Measurements from ENCODE around the gene KIF25. TPM values are rescaled to one million over a fixed set of nuclear protein-coding genes. Genes with fewer than 3 reads are reported as not detected.

Gene KIF25
- total RNA-seq, 1 experiment from 2014 or later = 0.28 TPM

- TF ChIP-seq IRF1 (CRISPR knock-in tag; IDR thresholded peaks at IDR 0.05) (no peak), TP53 (CRISPR knock-in tag; IDR thresholded peaks at IDR 0.05) (no peak)
Measured at GRCh38 chr6:168060521-168060931, 63.1 kb downstream of the KIF25 start (continued).

- no peak for DNase-seq (ENCODE audit: low spot score)
- H3K27me3 Mint-ChIP-seq (ENCODE audit: low read depth) = no peaks in the 10 kb centered on the region
- ChIA-PET CTCF (interaction anchor here (0.8 to 4.1 kb wide), 8 partner anchors 10 to 70 kb away, joined by 3 to 83 read pairs (median 8); no protein-coding TSS in a partner anchor), POLR2A (no interaction called here)
- TF ChIP-seq CTCF (IDR thresholded peaks at IDR 0.05) (no peak), ATF2 (CRISPR knock-in tag; IDR thresholded peaks at IDR 0.05; ENCODE audit: borderline replicate concordance, low read depth) (no peak), GRHL2 (CRISPR knock-in tag; IDR thresholded peaks at IDR 0.05; ENCODE audit: insufficient replicate concordance, severe bottlenecking) (no peak)
- ATAC-seq = no peak
- no peak overlapping the region for H3K4me3 Mint-ChIP-seq
- H3K4me1 Mint-ChIP-seq = no peaks in the 10 kb centered on the region
- H3K27ac Mint-ChIP-seq = peak overlapping the region; percentile 68; the same call in 1 of the 2 replicates
- no peaks in the 10 kb centered on the region for H3K36me3 Mint-ChIP-seq
- no peaks in the 10 kb centered on the region for H3K9me3 Mint-ChIP-seq
Measured at GRCh38 chr6:168061269-168062210, 64.1 kb downstream of the KIF25 start.

- TF ChIP-seq SP1 (CRISPR knock-in tag; conservative IDR thresholded peaks at IDR 0.05) (no peak), ZNF317 (CRISPR knock-in tag; IDR thresholded peaks at IDR 0.05; ENCODE audit: borderline replicate concordance, low read depth) (no peak), AFF4 (CRISPR knock-in tag; IDR thresholded peaks at IDR 0.05; ENCODE audit: borderline replicate concordance) (no peak), E2F5 (CRISPR knock-in tag; IDR thresholded peaks at IDR 0.05) (no peak), ELF4 (CRISPR knock-in tag; IDR thresholded peaks at IDR 0.05; ENCODE audit: low read depth) (no peak), FOXJ3 (CRISPR knock-in tag; IDR thresholded peaks at IDR 0.05; ENCODE audit: borderline replicate concordance) (no peak), OVOL2 (CRISPR knock-in tag; IDR thresholded peaks at IDR 0.05; ENCODE audit: borderline replicate concordance) (no peak), ZNF263 (CRISPR knock-in tag; IDR thresholded peaks at IDR 0.05; ENCODE audit: low read depth) (no peak), TCF7 (CRISPR knock-in tag; IDR thresholded peaks at IDR 0.05; ENCODE audit: low read depth) (no peak), ATF6 (CRISPR knock-in tag; IDR thresholded peaks at IDR 0.05) (no peak), ETV6 (CRISPR knock-in tag; IDR thresholded peaks at IDR 0.05) (no peak), NFATC4 (CRISPR knock-in tag; IDR thresholded peaks at IDR 0.05) (no peak), RORB (CRISPR knock-in tag; IDR thresholded peaks at IDR 0.05) (no peak)
- H3K4me3 Mint-ChIP-seq = no peak overlapping the region
- no peaks in the 10 kb centered on the region for H3K4me1 Mint-ChIP-seq
- ATAC-seq = no peak
- no peak overlapping the region for H3K27ac Mint-ChIP-seq
- CTCF ChIA-PET = interaction anchor here (0.8 to 4.1 kb wide), 3 partner anchors 9 to 69 kb away, joined by 3 to 83 read pairs (median 38); no protein-coding TSS in a partner anchor
- POLR2A ChIA-PET = no interaction called here
- H3K36me3 Mint-ChIP-seq = no peaks in the 10 kb centered on the region
- no peaks in the 10 kb centered on the region for H3K27me3 Mint-ChIP-seq (ENCODE audit: low read depth)
- H3K9me3 Mint-ChIP-seq = no peaks in the 10 kb centered on the region
- DNase-seq (ENCODE audit: low spot score) = no peak
Measured at GRCh38 chr6:168062346-168063289, 65.1 kb downstream of the KIF25 start.

Data from WTC11 (cell line).